Measurements from ENCODE around the gene TOMT. TPM values are rescaled to one million over a fixed set of nuclear protein-coding genes. Genes with fewer than 3 reads are reported as not detected.
A peak's percentile ranks its signal among the peaks of the same experiment; 100 is the strongest.

TOMT gene
- total and polyA plus RNA-seq, 2 of the 13 experiments (the other 11 are each of a cell fraction or from before 2014, with no cell fraction given): not detected

DNA sequence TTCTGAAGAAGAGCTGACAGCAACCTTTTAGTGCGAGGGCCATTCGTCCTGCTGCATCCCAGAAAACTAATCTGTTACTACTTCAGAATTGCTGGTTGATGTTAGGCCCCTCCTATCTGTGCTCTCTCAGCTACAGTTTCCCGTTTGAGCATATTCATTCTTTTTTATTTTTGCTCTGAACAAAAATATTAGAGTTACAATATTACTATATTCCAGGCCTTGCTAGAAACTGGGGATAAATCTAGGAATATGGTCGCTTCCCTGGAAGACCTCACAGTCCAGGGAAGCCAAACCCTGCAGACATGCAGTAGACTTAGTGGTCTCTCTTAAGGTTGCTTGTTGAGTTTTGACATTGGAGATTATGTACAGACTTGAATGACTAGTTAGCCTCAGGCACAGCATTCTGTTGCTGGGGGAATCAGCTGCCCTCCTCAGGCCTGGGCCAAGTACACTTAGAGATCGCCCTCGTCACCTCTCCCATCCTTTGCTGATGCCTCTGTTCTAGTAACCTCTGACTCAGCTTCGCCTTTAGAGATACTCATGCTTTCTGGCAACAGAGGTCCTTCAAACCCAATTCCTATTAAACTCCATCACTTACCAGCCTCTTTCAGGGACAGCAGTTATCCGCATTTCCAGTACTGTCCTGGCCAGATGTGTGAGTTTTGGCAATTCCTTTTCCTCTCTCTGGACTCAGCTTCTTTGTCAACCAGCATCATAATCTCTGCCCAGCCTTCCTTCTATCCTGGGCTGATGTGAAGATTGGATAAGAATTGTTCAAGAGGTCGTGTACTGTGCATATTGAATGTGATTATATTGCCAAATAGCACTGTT, 7.5 kb downstream of the TOMT start (continued):
- TF ChIP-seq, protein P1, sequence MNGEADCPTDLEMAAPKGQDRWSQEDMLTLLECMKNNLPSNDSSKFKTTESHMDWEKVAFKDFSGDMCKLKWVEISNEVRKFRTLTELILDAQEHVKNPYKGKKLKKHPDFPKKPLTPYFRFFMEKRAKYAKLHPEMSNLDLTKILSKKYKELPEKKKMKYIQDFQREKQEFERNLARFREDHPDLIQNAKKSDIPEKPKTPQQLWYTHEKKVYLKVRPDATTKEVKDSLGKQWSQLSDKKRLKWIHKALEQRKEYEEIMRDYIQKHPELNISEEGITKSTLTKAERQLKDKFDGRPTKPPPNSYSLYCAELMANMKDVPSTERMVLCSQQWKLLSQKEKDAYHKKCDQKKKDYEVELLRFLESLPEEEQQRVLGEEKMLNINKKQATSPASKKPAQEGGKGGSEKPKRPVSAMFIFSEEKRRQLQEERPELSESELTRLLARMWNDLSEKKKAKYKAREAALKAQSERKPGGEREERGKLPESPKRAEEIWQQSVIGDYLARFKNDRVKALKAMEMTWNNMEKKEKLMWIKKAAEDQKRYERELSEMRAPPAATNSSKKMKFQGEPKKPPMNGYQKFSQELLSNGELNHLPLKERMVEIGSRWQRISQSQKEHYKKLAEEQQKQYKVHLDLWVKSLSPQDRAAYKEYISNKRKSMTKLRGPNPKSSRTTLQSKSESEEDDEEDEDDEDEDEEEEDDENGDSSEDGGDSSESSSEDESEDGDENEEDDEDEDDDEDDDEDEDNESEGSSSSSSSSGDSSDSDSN (CRISPR knock-in tag; IDR thresholded peaks at IDR 0.05): no peak; the same call in 1 of the 2 replicates
- TF ChIP-seq AGO2 (optimal IDR thresholded peaks at IDR 0.05; ENCODE audit: low read depth, low read length): no peak
- TF ChIP-seq EP300 (IDR thresholded peaks at IDR 0.05; ENCODE audit: low read depth in 2 of 2, low read length in 2 of 2): no peak
- no peak for TF ChIP-seq EP300 (CRISPR knock-in tag; IDR thresholded peaks at IDR 0.05; ENCODE audit: borderline replicate concordance)
- TF ChIP-seq ATM (IDR thresholded peaks at IDR 0.05; ENCODE audit: borderline replicate concordance): no peak
- no peak for TF ChIP-seq ZNF230 (CRISPR knock-in tag; IDR thresholded peaks at IDR 0.05)
- no peak for TF ChIP-seq NFE2 (CRISPR knock-in tag; IDR thresholded peaks at IDR 0.05)
- 0 out of 2 replicates have a peak, but pooled peaks have one; percentile 6 for TF ChIP-seq REPIN1 (CRISPR knock-in tag; IDR thresholded peaks at IDR 0.05; ENCODE audit: borderline replicate concordance, low read depth)
- TF ChIP-seq, protein P2, sequence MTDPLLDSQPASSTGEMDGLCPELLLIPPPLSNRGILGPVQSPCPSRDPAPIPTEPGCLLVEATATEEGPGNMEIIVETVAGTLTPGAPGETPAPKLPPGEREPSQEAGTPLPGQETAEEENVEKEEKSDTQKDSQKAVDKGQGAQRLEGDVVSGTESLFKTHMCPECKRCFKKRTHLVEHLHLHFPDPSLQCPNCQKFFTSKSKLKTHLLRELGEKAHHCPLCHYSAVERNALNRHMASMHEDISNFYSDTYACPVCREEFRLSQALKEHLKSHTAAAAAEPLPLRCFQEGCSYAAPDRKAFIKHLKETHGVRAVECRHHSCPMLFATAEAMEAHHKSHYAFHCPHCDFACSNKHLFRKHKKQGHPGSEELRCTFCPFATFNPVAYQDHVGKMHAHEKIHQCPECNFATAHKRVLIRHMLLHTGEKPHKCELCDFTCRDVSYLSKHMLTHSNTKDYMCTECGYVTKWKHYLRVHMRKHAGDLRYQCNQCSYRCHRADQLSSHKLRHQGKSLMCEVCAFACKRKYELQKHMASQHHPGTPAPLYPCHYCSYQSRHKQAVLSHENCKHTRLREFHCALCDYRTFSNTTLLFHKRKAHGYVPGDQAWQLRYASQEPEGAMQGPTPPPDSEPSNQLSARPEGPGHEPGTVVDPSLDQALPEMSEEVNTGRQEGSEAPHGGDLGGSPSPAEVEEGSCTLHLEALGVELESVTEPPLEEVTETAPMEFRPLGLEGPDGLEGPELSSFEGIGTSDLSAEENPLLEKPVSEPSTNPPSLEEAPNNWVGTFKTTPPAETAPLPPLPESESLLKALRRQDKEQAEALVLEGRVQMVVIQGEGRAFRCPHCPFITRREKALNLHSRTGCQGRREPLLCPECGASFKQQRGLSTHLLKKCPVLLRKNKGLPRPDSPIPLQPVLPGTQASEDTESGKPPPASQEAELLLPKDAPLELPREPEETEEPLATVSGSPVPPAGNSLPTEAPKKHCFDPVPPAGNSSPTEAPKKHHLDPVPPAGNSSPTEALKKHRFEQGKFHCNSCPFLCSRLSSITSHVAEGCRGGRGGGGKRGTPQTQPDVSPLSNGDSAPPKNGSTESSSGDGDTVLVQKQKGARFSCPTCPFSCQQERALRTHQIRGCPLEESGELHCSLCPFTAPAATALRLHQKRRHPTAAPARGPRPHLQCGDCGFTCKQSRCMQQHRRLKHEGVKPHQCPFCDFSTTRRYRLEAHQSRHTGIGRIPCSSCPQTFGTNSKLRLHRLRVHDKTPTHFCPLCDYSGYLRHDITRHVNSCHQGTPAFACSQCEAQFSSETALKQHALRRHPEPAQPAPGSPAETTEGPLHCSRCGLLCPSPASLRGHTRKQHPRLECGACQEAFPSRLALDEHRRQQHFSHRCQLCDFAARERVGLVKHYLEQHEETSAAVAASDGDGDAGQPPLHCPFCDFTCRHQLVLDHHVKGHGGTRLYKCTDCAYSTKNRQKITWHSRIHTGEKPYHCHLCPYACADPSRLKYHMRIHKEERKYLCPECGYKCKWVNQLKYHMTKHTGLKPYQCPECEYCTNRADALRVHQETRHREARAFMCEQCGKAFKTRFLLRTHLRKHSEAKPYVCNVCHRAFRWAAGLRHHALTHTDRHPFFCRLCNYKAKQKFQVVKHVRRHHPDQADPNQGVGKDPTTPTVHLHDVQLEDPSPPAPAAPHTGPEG (CRISPR knock-in tag; IDR thresholded peaks at IDR 0.05): no peak
- TF ChIP-seq, protein P3, sequence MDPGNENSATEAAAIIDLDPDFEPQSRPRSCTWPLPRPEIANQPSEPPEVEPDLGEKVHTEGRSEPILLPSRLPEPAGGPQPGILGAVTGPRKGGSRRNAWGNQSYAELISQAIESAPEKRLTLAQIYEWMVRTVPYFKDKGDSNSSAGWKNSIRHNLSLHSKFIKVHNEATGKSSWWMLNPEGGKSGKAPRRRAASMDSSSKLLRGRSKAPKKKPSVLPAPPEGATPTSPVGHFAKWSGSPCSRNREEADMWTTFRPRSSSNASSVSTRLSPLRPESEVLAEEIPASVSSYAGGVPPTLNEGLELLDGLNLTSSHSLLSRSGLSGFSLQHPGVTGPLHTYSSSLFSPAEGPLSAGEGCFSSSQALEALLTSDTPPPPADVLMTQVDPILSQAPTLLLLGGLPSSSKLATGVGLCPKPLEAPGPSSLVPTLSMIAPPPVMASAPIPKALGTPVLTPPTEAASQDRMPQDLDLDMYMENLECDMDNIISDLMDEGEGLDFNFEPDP (CRISPR knock-in tag; conservative IDR thresholded peaks at IDR 0.05): no peak
- TF ChIP-seq ZKSCAN8 (CRISPR knock-in tag; IDR thresholded peaks at IDR 0.05; ENCODE audit: borderline replicate concordance): no peak
- peak; percentile 50; the same call in 1 of the 2 replicates for TF ChIP-seq ELF4 (CRISPR knock-in tag; IDR thresholded peaks at IDR 0.05; ENCODE audit: borderline replicate concordance)
- TF ChIP-seq NFKBIZ (CRISPR knock-in tag; IDR thresholded peaks at IDR 0.05): 0 out of 2 replicates have a peak, but pooled peaks have one; percentile 7
- no peak for TF ChIP-seq KLF11 (CRISPR knock-in tag; IDR thresholded peaks at IDR 0.05)
- TF ChIP-seq CCAR2 (optimal IDR thresholded peaks at IDR 0.05; ENCODE audit: low read depth, low read length): no peak
- TF ChIP-seq KDM6A (CRISPR knock-in tag; IDR thresholded peaks at IDR 0.05; ENCODE audit: low read depth): no peak
- no peak; the same call in 1 of the 2 replicates for TF ChIP-seq ATF1 (CRISPR knock-in tag; IDR thresholded peaks at IDR 0.05)
- no peak for TF ChIP-seq ZNF33A (CRISPR knock-in tag; IDR thresholded peaks at IDR 0.05; ENCODE audit: borderline replicate concordance)
- TF ChIP-seq MEIS2 (CRISPR knock-in tag; IDR thresholded peaks at IDR 0.05): no peak
- no peak for TF ChIP-seq HOXA5 (CRISPR knock-in tag; IDR thresholded peaks at IDR 0.05)
- no peak for TF ChIP-seq ZBTB7A (CRISPR knock-in tag; IDR thresholded peaks at IDR 0.05)

Measured in HepG2 (cell line).